ENCODE data around the gene LOXL4. TPM values are rescaled to one million over a fixed set of nuclear protein-coding genes. Genes with fewer than 3 reads are reported as not detected.

Gene LOXL4
- total RNA-seq, 1 experiment from 2014 or later: not detected

GRCh38 chr10:98205351-98205750 lies 62.6 kb downstream of the LOXL4 start:
- DNase-seq (ENCODE audit: low spot score): no peak
- no peaks in the 10 kb centered on the region for H3K4me1 ChIP-seq (ENCODE audit: insufficient read depth, low read length, poor library complexity, severe bottlenecking)
- H3K4me3 ChIP-seq (ENCODE audit: low read depth, low read length, poor library complexity, severe bottlenecking): no peak overlapping the region
- no peak for TF ChIP-seq EZH2 (IDR thresholded peaks at IDR 0.05; ENCODE audit: borderline replicate concordance, low read depth, low read length, poor library complexity, severe bottlenecking)
- no peak for TF ChIP-seq CTCF (conservative IDR thresholded peaks at IDR 0.05; ENCODE audit: low read depth, low read length)
- no TSS peak for BruUV-seq (replicated peaks)
- ChIA-PET POLR2A (ENCODE audit: low non-redundant PET) (no interaction called here), CTCF (interaction anchor here (0.6 kb wide), 1 partner anchor 9 kb away, joined by 3 read pairs; no protein-coding TSS in a partner anchor)
- H3K27ac ChIP-seq (ENCODE audit: low read depth, low read length, poor library complexity, severe bottlenecking): no peak overlapping the region
- H3K27me3 ChIP-seq (replicated peaks; ENCODE audit: insufficient read depth, low read depth, low read length, poor library complexity): no peaks in the 10 kb centered on the region
- H3K36me3 ChIP-seq (ENCODE audit: insufficient read depth, low read length, poor library complexity, severe bottlenecking): peaks cover 4% of the 10 kb centered on the region
- H3K9me3 ChIP-seq (ENCODE audit: low read depth, low read length, poor library complexity, severe bottlenecking): no peaks in the 10 kb centered on the region
- intact Hi-C loops (cut with micrococcal nuclease; ENCODE audit: unreplicated experiment): no loop called here

GRCh38 chr10:98202378-98202777 lies 65.6 kb downstream of the LOXL4 start:
- H3K4me1 ChIP-seq (ENCODE audit: insufficient read depth, low read length, poor library complexity, severe bottlenecking): no peaks in the 10 kb centered on the region
- ChIA-PET CTCF (no interaction called here), POLR2A (ENCODE audit: low non-redundant PET) (no interaction called here)
- TF ChIP-seq CTCF (conservative IDR thresholded peaks at IDR 0.05; ENCODE audit: low read depth, low read length) (no peak), EZH2 (IDR thresholded peaks at IDR 0.05; ENCODE audit: borderline replicate concordance, low read depth, low read length, poor library complexity, severe bottlenecking) (no peak)
- DNase-seq (ENCODE audit: low spot score): no peak
- no peak overlapping the region for H3K27ac ChIP-seq (ENCODE audit: low read depth, low read length, poor library complexity, severe bottlenecking)
- H3K9me3 ChIP-seq (ENCODE audit: low read depth, low read length, poor library complexity, severe bottlenecking): no peaks in the 10 kb centered on the region
- H3K4me3 ChIP-seq (ENCODE audit: low read depth, low read length, poor library complexity, severe bottlenecking): no peak overlapping the region
- H3K36me3 ChIP-seq (ENCODE audit: insufficient read depth, low read length, poor library complexity, severe bottlenecking): no peaks in the 10 kb centered on the region
- no TSS peak for BruUV-seq (replicated peaks)
- no peaks in the 10 kb centered on the region for H3K27me3 ChIP-seq (replicated peaks; ENCODE audit: insufficient read depth, low read depth, low read length, poor library complexity)
- intact Hi-C loops (cut with micrococcal nuclease; ENCODE audit: unreplicated experiment): no loop called here

- CTCF ChIA-PET: no interaction called here
- H3K9me3 ChIP-seq (ENCODE audit: low read depth, low read length, poor library complexity, severe bottlenecking): no peaks in the 10 kb centered on the region
- POLR2A ChIA-PET (ENCODE audit: low non-redundant PET): no interaction called here
- no peaks in the 10 kb centered on the region for H3K27me3 ChIP-seq (replicated peaks; ENCODE audit: insufficient read depth, low read depth, low read length, poor library complexity)
- H3K4me3 ChIP-seq (ENCODE audit: low read depth, low read length, poor library complexity, severe bottlenecking): no peak overlapping the region
- no peaks in the 10 kb centered on the region for H3K36me3 ChIP-seq (ENCODE audit: insufficient read depth, low read length, poor library complexity, severe bottlenecking)
- BruUV-seq (replicated peaks): no TSS peak
- no peak overlapping the region for H3K27ac ChIP-seq (ENCODE audit: low read depth, low read length, poor library complexity, severe bottlenecking)
- no peak for DNase-seq (ENCODE audit: low spot score)
- TF ChIP-seq EZH2 (IDR thresholded peaks at IDR 0.05; ENCODE audit: borderline replicate concordance, low read depth, low read length, poor library complexity, severe bottlenecking) (no peak), CTCF (conservative IDR thresholded peaks at IDR 0.05; ENCODE audit: low read depth, low read length) (no peak)
- intact Hi-C loops (cut with micrococcal nuclease; ENCODE audit: unreplicated experiment): no loop called here
- H3K4me1 ChIP-seq (ENCODE audit: insufficient read depth, low read length, poor library complexity, severe bottlenecking): no peaks in the 10 kb centered on the region
These were observed 66.2 kb downstream of the LOXL4 start for GRCh38 chr10:98201760-98202159.

Other genes starting within 250 kb of the LOXL4 start
- not detected in 2 replicates for gene CRTAC1, start 237.6 kb downstream of the LOXL4 start, total RNA-seq (2021)
- 14.4 and 16.2 TPM in 2 replicates for gene R3HCC1L, start 133.5 kb downstream of the LOXL4 start, total RNA-seq (2021)
- gene PYROXD2, start 147.0 kb upstream of the LOXL4 start, total RNA-seq (2021): 4.0 and 6.8 TPM in 2 replicates
- 40.6 and 40.9 TPM in 2 replicates for gene HPS1, start 178.7 kb upstream of the LOXL4 start, total RNA-seq (2021)

Data from A673 (cell line).